Measurements from ENCODE around the gene SMCO4. TPM values are rescaled to one million over a fixed set of nuclear protein-coding genes. Genes with fewer than 3 reads are reported as not detected.
"Not testable (repeated sequence)": the region's sequence is repeated elsewhere in the genome, so short reads cannot be mapped to it uniquely, and the experiment has no call there.

Gene SMCO4
- total RNA-seq, 1 donor, result 15.6 TPM

GRCh38 chr11:93536101-93536861 lies 6.9 kb downstream of the SMCO4 start:
- Histone ChIP-seq H3K4me3 (ENCODE audit: insufficient read depth, low read length) (no peak overlapping the region), H3K9me3 (ENCODE audit: low read depth, low read length) (no peaks in the 10 kb centered on the region), H3K27ac (ENCODE audit: low read depth, low read length) (no peak overlapping the region), H3K4me2 (ENCODE audit: insufficient read depth, low read length) (no peak overlapping the region), H3K27me3 (ENCODE audit: insufficient read depth, low read length) (no peaks in the 10 kb centered on the region), H2AFZ (ENCODE audit: low read length) (no peak overlapping the region), H3K36me3 (ENCODE audit: insufficient read depth, low read length) (no peaks in the 10 kb centered on the region), H3K79me2 (ENCODE audit: insufficient read depth, low read length) (peaks cover 55% of the 10 kb centered on the region), H3K4me1 (ENCODE audit: insufficient read depth, low read length) (peaks cover 15% of the 10 kb centered on the region), H4K20me1 (ENCODE audit: insufficient read depth, low read length) (peaks cover 28% of the 10 kb centered on the region)
- no peak for DNase-seq (ENCODE audit: insufficient read length, low spot score, missing footprints)
- TF ChIP-seq CTCF (IDR thresholded peaks at IDR 0.05; ENCODE audit: extremely low read depth, low read depth, low read length), result peak; percentile 10

GRCh38 chr11:93535578-93535977 lies 7.6 kb downstream of the SMCO4 start:
- peaks cover 15% of the 10 kb centered on the region for H3K4me1 ChIP-seq (ENCODE audit: insufficient read depth, low read length)
- H3K27ac ChIP-seq (ENCODE audit: low read depth, low read length); DNase-seq (ENCODE audit: insufficient read length, low spot score, missing footprints); H3K4me3 ChIP-seq (ENCODE audit: insufficient read depth, low read length); H3K9me3 ChIP-seq (ENCODE audit: low read depth, low read length); H3K36me3 ChIP-seq (ENCODE audit: insufficient read depth, low read length); H3K4me2 ChIP-seq (ENCODE audit: insufficient read depth, low read length); H2AFZ ChIP-seq (ENCODE audit: low read length); H3K27me3 ChIP-seq (ENCODE audit: insufficient read depth, low read length): not testable (repeated sequence)
- peaks cover 54% of the 10 kb centered on the region for H3K79me2 ChIP-seq (ENCODE audit: insufficient read depth, low read length)
- H4K20me1 ChIP-seq (ENCODE audit: insufficient read depth, low read length), result peaks cover 28% of the 10 kb centered on the region

- H3K9me3 ChIP-seq (ENCODE audit: low read depth, low read length), result no peaks in the 10 kb centered on the region
- no peak overlapping the region for H3K27ac ChIP-seq (ENCODE audit: low read depth, low read length)
- no peak for TF ChIP-seq CTCF (IDR thresholded peaks at IDR 0.05; ENCODE audit: extremely low read depth, low read depth, low read length)
- no peak overlapping the region for H2AFZ ChIP-seq (ENCODE audit: low read length)
- H3K4me3 ChIP-seq (ENCODE audit: insufficient read depth, low read length), result no peak overlapping the region
- H3K79me2 ChIP-seq (ENCODE audit: insufficient read depth, low read length), result peaks cover 44% of the 10 kb centered on the region
- H3K36me3 ChIP-seq (ENCODE audit: insufficient read depth, low read length), result no peaks in the 10 kb centered on the region
- peaks cover 12% of the 10 kb centered on the region for H4K20me1 ChIP-seq (ENCODE audit: insufficient read depth, low read length)
- H3K27me3 ChIP-seq (ENCODE audit: insufficient read depth, low read length), result no peaks in the 10 kb centered on the region
- H3K4me2 ChIP-seq (ENCODE audit: insufficient read depth, low read length), result no peak overlapping the region
- no peak for DNase-seq (ENCODE audit: insufficient read length, low spot score, missing footprints)
- H3K4me1 ChIP-seq (ENCODE audit: insufficient read depth, low read length), result peaks cover 36% of the 10 kb centered on the region
Measured at GRCh38 chr11:93532806-93533205, 10.4 kb downstream of the SMCO4 start.

GRCh38 chr11:93532281-93532789 lies 10.9 kb downstream of the SMCO4 start:
- H3K36me3 ChIP-seq (ENCODE audit: insufficient read depth, low read length), result no peaks in the 10 kb centered on the region
- peaks cover 31% of the 10 kb centered on the region for H3K4me1 ChIP-seq (ENCODE audit: insufficient read depth, low read length)
- H3K27me3 ChIP-seq (ENCODE audit: insufficient read depth, low read length), result no peaks in the 10 kb centered on the region
- TF ChIP-seq CTCF (IDR thresholded peaks at IDR 0.05; ENCODE audit: extremely low read depth, low read depth, low read length), result no peak
- peaks cover 11% of the 10 kb centered on the region for H4K20me1 ChIP-seq (ENCODE audit: insufficient read depth, low read length)
- no peak overlapping the region for H3K27ac ChIP-seq (ENCODE audit: low read depth, low read length)
- H3K9me3 ChIP-seq (ENCODE audit: low read depth, low read length), result no peaks in the 10 kb centered on the region
- peaks cover 40% of the 10 kb centered on the region for H3K79me2 ChIP-seq (ENCODE audit: insufficient read depth, low read length)
- no peak for DNase-seq (ENCODE audit: insufficient read length, low spot score, missing footprints)
- no peak overlapping the region for H2AFZ ChIP-seq (ENCODE audit: low read length)
- H3K4me2 ChIP-seq (ENCODE audit: insufficient read depth, low read length), result no peak overlapping the region
- no peak overlapping the region for H3K4me3 ChIP-seq (ENCODE audit: insufficient read depth, low read length)
